H54 (cell line): ENCODE measurements around the gene AIFM2.
"Not testable (repeated sequence)": the region's sequence is repeated elsewhere in the genome, so short reads cannot be mapped to it uniquely, and the experiment has no call there.

Source experiments
- DNase-seq: peaks from one replicate; pipeline ENCODE4 v3.0.0; 2011; ENCODE audit warnings: low spot score, mixed read lengths; ENCODE audit not compliant: insufficient read length
- FAIRE-seq: peaks from 3 replicates; lab custom pipeline; 2011; peaks lifted over from hg19 to GRCh38; lab: Jason Lieb, UNC
- POLR2A ChIP-seq: IDR thresholded peaks from 2 replicates; pipeline ENCODE4 v1.6.1; 2011; ENCODE audit warnings: low read depth, mild to moderate bottlenecking, low read length

AIFM2 gene

DNA sequence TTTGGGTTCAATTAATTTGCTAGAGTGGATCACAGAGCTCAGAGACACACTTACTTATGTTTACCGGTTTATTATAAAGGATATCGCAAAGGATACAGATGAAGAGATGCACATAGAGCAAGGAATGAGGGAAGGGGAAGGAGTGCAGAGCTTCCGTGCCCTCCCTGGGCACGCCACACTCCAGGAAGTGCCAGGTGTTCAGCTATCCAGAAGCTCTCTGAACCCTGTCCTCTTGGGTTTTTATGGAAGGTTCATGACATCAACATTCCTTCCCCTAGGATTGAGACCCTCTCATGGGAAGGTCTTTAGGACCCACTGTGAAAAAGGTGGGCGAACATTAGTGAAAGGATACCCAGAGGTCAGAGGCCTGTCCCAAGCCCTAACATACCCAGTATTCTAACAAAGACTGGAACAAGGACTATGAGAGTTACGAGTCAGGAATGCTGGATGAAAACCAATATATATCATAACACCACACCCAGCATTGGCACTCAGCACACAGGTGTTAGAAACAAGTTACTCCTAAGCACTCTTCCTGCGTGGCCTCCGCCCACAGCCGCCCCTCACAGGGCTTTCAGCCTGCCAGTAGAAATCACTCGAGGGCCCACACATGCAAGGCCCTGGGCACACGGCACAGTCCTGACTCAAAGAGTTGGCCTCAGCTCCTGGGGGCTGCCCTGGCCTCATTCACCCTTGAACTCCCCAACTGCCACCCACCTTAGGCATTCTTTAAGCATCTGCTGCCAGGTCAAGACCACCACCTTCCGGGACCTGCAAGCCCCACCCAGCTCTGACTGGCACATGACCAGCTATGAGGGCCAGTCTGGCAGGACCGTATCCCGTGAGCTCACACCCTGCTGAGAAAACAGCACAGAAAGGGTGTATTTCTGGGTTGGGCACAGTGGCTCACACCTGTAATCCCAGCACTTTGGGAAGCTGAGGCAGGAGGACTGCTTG is 5.6 kb upstream of the AIFM2 start:
- DNase-seq (no peak), FAIRE-seq (no peak)
- no peak for TF ChIP-seq POLR2A

DNA sequence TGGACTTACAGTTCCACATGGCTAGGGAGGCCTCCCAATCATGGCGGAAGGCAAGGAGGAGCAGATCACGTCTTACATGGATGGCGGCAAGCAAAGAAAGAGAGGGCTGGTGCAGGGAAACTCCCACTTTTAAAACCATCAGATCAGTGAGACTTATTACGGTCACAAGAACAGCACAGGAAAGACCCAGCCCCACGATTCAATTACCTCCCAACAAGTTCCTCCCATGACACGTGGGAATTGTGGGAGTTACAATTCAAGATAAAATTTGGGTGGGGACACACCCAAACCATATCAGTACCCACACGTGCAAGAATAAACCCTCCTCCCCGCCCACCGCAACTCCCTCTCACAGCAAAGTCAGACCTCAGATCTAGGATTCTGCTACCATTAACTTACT is 4.5 kb upstream of the AIFM2 start:
- DNase-seq (no peak), FAIRE-seq (no peak)
- no peak for TF ChIP-seq POLR2A

DNA sequence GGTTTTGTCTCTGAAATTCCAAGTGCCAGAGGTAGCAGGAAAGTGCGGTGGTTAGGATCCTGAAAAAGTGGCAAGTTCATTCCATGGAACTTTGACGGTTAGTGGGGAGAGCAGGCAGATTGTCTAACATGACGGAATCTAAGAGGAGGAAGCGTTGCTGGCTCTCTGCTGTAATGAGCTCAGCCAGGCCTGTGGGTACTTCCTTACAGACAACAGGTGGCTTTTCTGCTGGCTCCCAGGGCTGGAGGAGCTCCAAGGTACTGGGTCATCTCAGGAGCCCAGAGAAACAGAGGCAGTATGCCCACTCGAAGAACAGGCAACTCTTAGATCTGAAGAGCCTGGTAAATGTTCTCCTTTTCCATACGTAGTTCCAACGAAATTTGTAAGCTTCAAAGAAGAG is 3.1 kb upstream of the AIFM2 start:
- no peak for FAIRE-seq
- no peak for DNase-seq
- TF ChIP-seq POLR2A = no peak

DNA sequence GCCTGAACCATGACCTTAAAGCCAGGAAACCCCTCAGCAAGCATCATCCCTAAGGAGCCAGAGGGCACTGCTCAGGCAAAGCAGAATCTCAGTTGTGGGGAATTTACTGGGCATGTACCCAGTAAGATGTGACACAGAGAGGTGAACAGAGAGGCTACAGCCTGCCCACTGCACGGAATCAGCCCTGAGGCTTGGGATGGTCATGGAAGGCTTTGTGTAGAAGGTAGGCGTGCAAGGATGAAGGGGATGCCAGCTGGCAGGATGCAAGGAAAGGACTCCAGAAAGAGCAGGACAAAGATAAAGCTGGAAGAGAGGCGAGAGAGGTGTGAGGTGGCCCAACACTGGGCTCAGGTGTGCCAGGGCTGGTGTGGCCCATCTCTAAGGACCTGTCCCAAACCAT is 2.4 kb upstream of the AIFM2 start:
- DNase-seq = no peak
- no peak for FAIRE-seq
- no peak for TF ChIP-seq POLR2A

DNA sequence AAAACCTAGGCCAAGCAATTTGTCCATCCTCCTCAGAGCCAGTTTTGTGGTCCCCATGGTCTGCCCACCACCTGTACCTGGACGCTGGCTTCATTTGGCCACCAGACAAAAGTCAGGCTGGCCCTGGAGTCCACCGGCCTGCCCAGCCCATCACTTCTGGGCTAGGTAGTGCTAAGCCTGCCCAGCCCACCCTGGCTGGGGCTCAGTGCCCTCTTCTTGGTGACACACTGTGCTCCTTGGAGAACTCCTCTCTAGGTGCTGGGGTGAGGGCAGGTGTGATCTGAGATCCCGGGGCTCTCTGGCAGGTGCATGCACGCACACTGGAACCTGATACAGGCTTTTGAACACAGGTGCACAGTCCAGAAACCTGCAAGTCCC is 1.1 kb downstream of the AIFM2 start:
- DNase-seq (no peak), FAIRE-seq (no peak)
- no peak for TF ChIP-seq POLR2A

DNA sequence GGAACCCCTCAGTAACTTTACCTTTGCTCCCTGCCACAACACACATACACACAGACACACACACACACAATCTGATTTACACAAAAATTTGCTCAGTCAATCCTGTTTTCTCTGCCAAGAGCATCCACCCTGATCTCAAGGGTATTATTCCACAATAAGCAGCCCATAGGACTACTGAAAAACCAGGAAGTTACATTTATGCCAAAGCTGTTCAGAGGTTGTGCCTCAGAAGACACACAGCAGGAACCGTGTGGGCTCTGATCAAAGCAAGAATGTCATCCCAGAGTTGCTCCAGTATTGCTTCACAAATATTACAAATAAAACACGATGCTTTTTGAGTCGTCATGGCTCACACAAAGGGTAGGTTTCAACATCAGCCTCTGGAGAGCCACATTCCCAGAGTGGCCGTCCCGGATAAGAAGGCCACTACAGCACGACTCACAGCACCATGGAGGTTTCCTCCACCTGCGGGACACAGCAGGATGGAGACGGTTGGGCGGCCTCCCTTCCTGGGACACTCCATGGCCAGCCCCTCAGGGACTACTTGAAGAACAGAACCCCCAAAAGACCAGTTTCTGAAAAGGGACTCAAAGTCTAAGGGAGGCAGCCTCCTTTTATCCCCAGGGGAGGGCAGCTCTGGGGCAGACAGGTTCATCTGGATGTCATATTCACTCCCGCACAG is 1.6 kb downstream of the AIFM2 start:
- DNase-seq = no peak
- no peak for FAIRE-seq
- no peak for TF ChIP-seq POLR2A

DNA sequence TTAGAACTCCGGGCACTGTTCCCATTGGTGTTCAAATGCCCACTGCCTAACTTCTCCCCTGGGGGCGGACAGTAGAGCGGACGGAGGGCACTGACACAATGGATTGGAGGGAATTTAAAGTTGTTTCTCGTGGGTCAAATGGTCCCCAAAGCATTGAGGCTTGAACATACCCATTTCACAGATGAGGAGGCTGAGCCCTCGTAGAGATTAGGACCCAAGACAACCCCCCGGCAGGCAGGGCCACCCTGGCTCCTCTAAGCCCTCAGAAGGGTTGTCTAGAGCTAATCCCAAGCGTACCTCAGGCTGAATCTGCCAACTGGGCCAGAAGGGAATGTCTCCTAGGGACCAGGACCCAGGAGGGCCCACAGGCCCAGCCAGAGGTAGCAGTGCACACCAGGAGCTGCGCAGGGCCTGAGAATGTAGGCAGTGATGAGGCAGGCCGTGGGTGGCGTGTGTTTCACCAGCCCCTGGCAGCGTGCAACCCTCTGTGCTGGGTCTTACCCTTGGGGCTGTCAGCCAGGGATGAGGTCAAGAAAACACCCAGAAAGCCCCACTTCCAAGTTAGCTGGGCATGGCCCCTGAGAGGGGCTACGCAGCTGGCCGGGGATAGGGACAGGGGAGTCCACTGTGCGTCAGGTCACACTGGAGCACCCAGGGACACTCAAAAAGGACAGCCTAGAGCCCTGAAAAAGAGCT is 5.8 kb downstream of the AIFM2 start:
- TF ChIP-seq POLR2A = no peak
- no peak for FAIRE-seq

DNA sequence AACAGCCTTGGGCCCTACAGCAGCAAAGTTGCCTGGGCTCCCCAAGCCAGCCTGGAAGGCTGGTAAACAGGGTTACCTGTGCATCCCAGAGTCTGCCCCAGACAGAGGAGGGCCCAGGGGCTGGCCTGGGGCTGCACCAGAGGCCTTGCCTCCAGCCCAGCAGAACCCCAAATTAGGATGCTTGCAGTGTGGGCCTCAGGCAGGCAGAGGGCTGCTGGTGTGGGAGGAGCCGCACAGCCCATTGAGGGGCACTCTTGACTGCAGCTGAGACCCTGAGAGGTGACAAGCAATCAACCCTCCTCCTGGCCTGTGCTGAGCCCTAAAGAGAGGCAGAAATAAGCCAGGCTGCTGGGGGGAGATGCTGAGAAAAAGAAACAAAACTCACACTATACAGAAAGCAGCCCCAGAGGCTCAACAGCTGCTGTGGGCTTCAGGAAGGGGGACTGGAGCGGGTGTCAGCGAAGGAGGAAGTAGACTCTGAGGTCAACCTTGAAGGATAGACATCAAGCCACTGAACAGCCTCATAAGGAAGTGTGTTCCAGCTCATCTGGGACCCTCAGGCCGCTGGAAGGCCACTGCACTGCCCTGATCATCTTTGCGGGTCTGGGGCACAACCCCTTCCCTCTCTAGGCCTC is 6.6 kb downstream of the AIFM2 start:
- FAIRE-seq = no peak
- no peak for DNase-seq
- TF ChIP-seq POLR2A = no peak

More for the DNA sequence above, 5.8 kb downstream of the AIFM2 start:
- no peak for DNase-seq

DNA sequence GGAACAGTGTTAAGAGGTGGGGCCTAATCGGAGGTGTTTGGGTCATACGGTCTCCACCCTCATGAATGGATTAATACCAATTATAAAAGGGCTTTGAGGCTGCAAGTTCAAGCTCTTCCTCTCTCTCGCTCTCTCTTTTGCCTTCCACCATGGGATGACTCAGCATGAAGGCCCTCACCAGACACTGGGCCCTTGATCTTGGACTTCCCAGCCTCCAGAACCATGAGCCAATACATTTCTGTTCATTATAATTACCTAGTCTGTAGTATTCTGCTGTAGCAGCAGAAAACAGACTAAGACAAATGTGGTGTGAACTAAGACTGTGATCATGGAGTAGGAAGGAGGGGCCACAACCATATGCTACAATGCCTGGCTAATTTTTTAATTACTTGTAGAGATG is 7.7 kb downstream of the AIFM2 start:
- DNase-seq (no peak), FAIRE-seq (no peak)
- TF ChIP-seq POLR2A = no peak

DNA sequence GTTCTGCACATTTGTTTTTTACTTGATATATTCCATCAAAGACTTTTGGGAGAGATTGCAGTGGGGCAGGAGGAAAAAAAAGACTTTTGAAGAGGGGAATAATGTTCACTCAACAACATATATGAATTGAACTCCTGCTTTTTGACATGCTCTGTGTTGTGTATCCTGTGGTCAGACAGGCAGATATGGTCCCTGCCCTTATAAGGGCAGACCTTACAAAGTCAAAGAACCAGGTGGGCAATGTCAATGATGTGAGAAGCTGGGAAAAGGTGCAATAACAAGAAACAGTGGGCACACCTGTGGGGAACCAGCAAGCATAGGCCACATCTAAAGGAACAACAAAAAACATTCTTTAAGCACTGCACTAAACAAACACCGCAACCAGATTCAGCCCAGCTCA is 8.2 kb downstream of the AIFM2 start:
- FAIRE-seq (no peak), DNase-seq (no peak)
- TF ChIP-seq POLR2A = no peak

DNA sequence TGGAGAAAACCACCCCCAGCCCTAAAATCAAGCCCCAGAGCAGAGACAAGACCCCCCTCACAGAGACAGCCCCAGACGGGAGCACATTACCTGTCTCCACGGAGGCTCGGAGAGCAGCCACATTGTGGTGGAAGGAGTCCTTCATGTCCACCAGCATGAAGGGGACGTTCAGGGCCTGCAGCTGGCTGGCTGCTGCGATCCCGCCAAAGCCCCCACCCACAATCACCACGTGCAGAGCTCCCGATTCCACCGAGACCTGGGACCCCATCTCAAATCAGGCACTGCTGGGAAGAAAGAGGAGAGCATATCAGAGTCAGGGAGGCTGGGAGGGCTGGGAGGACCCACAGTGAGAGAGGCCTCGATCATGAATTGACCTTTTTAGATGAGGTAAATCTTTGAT is 8.8 kb downstream of the AIFM2 start:
- no peak for TF ChIP-seq POLR2A
- DNase-seq = no peak
- FAIRE-seq = no peak

DNA sequence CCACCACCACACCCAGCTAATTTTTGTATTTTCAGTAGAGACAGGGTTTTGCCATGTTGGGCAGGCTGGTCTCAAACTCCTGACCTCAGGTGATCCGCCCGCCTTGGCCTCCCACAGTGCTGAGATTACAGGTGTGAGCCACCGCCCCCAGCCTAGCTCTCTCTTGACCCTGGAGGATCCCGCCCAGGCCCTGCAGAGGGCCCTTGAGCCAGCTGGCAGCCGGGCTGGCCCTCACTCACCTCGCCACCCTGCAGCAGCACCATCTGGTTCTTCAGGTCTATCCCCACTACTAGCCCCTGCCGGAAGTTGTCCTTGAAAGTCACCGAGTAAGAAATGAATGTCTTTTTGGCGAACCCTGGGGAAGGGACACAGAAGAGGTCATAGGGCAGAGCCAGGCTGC is 9.5 kb downstream of the AIFM2 start:
- not testable (repeated sequence) for FAIRE-seq, DNase-seq

DNA sequence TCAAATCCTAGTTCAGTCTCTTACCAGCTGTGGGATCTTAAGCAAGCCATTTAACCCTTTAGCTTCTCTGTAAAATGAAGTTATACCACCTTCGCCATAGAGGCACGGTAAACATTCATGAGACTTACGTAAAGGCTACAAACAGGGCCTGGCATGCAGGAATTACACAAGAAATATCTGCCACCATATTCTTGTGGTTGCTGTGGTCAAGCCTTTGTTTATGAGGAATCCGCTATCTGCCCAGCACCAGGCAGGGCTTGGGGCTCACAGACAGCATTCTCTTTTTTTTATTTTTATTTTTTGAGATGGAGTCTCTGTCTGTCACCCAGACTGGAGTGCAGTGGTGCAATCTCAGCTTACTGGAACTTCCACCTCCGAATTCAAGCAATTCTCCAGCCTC is 9.9 kb downstream of the AIFM2 start:
- FAIRE-seq (no peak), DNase-seq (no peak)
- TF ChIP-seq POLR2A = no peak

DNA sequence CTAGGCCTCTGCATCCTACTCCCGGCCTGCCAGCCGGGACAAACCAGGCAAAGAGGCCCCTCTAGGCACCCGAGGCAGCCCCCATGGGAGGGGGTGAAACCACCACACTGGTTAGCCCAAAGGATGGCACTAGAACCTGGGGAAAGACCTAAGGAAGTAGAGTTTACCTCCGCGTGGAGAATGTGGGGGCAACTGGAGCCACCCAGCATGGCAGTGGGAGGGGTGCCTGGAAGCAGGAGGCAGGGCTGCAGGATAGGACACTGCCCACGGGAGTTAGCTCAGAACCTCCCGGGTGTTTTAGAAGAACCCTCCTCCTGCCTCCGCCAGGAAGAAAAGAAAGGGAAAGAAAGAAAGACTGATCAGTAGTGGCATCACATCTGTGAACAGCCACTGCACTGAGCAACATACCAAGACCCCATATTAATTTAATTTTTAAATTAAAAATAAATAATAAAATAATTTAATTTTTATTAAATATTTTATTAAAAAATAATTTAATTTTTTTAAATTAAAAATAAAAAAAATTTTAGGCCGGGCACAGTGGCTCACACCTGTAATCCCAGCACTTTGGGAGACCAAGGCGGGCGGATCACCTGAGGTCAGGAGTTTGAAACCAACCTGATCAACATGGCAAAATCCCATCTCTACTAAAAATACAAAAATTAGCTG is 11.2 kb downstream of the AIFM2 start:
- FAIRE-seq (no peak), DNase-seq (no peak)
- no peak for TF ChIP-seq POLR2A
